C4-2B (cell line): ENCODE measurements around the gene MUC15.

Experiments used
- H3K27ac ChIP-seq: fragments of 450-650 bp; 2 replicates; pipeline ENCODE4 v1.5.1; 2017
- CTCF ChIP-seq: fragments of 450-650 bp; conservative IDR thresholded peaks from 2 replicates; pipeline ENCODE4 v1.5.1; 2017; ENCODE audit warnings: mild to moderate bottlenecking
- ZFX ChIP-seq: fragments of 450-650 bp; IDR thresholded peaks from 2 replicates; pipeline ENCODE4 v1.6.1; 2017

Gene MUC15

GRCh38 chr11:26584818-26585217 is 12.8 kb upstream of the MUC15 start:
- TF ChIP-seq ZFX (no peak), CTCF (no peak)
- H3K27ac ChIP-seq = no peak overlapping the region

- TF ChIP-seq ZFX = no peak
- no peak for TF ChIP-seq CTCF
- no peak overlapping the region for H3K27ac ChIP-seq
Observed at GRCh38 chr11:26583550-26583949, 11.5 kb upstream of the MUC15 start.

GRCh38 chr11:26580929-26581328 is 8.9 kb upstream of the MUC15 start:
- TF ChIP-seq CTCF (no peak), ZFX (no peak)
- H3K27ac ChIP-seq = no peak overlapping the region

GRCh38 chr11:26579683-26580082 is 7.6 kb upstream of the MUC15 start:
- H3K27ac ChIP-seq = no peak overlapping the region
- TF ChIP-seq CTCF (no peak), ZFX (no peak)

GRCh38 chr11:26578998-26579661 is 7.1 kb upstream of the MUC15 start:
- no peak for TF ChIP-seq ZFX
- no peak for TF ChIP-seq CTCF
- H3K27ac ChIP-seq = no peak overlapping the region

- TF ChIP-seq CTCF (no peak), ZFX (no peak)
- H3K27ac ChIP-seq = no peak overlapping the region
Observed at GRCh38 chr11:26575946-26576345, 3.9 kb upstream of the MUC15 start.

GRCh38 chr11:26573896-26574295 is 1.8 kb upstream of the MUC15 start:
- TF ChIP-seq CTCF (no peak), ZFX (no peak)
- no peak overlapping the region for H3K27ac ChIP-seq
